Hematopoietic multipotent progenitor cell treated with erythropoietin and hydrocortisone succinate and interleukin-3 and kit ligand, for 15 days (in vitro differentiated cells): ENCODE measurements around the gene AADAC.
A peak's percentile ranks its signal among the peaks of the same experiment; 100 is the strongest.
"Not testable (repeated sequence)": the region's sequence is repeated elsewhere in the genome, so short reads cannot be mapped to it uniquely, and the experiment has no call there.

ENCODE experiments used
- DNase-seq: peaks from one replicate; pipeline ENCODE4 v3.0.0-alpha.2; 2015; ENCODE audit warnings: low spot score

The AADAC gene

GRCh38 chr3:151859233-151859673 is 45.3 kb downstream of the AADAC start:
- DNase-seq: no peak

- no peak for DNase-seq
These were observed 46.0 kb downstream of the AADAC start for GRCh38 chr3:151859905-151860304.

GRCh38 chr3:151863611-151864010 is 49.7 kb downstream of the AADAC start:
- no peak for DNase-seq

GRCh38 chr3:151864423-151865101 is 50.6 kb downstream of the AADAC start:
- DNase-seq: no peak

- DNase-seq: no peak
These were observed 52.9 kb downstream of the AADAC start for GRCh38 chr3:151866711-151867410.

GRCh38 chr3:151867666-151868065 is 53.8 kb downstream of the AADAC start:
- no peak for DNase-seq

GRCh38 chr3:151869181-151869580 is 55.3 kb downstream of the AADAC start:
- DNase-seq: no peak

GRCh38 chr3:151871639-151872468 is 57.9 kb downstream of the AADAC start:
- DNase-seq: no peak

- no peak for DNase-seq
These were observed 59.5 kb downstream of the AADAC start, which contains the start of gene SUCNR1 for GRCh38 chr3:151873398-151873797. Gene SUCNR1, plus strand, starts transcription at chr3:151873643. Its CDS starts 6,250 bp downstream, at chr3:151879893.

GRCh38 chr3:151874079-151874478 is 60.2 kb downstream of the AADAC start:
- DNase-seq: not testable (repeated sequence)

GRCh38 chr3:151875759-151876158 is 61.8 kb downstream of the AADAC start:
- peak; percentile 15 for DNase-seq

GRCh38 chr3:151877269-151877668 is 63.4 kb downstream of the AADAC start:
- DNase-seq: no peak
